ENCODE results near the gene DNER.

- TF ChIP-seq POLR2A (IDR thresholded peaks at IDR 0.05) = no peak
- no peak for TF ChIP-seq POLR2AphosphoS5 (IDR thresholded peaks at IDR 0.05)
Observed at GRCh38 chr2:229684942-229685562, 29.3 kb downstream of the DNER start.
